Type B pancreatic cell (in vitro differentiated cells): Measurements from ENCODE around the gene AGXT. TPM values are rescaled to one million over a fixed set of nuclear protein-coding genes. Genes with fewer than 3 reads are reported as not detected.
A peak's percentile ranks its signal among the peaks of the same experiment; 100 is the strongest.

Source experiments
- DNase-seq: peaks from one replicate; pipeline ENCODE4 v3.0.0; 2021; ENCODE audit warnings: mixed read lengths; ENCODE audit not compliant: unreplicated experiment; ENCODE audit errors: extremely low spot score
- H3K27ac Mint-ChIP-seq: 2 replicates; pipeline ENCODE4 v1.8.0; 2021; ENCODE audit warnings: mild to moderate bottlenecking, mixed read lengths
- H3K27me3 Mint-ChIP-seq: 2 replicates; pipeline ENCODE4 v1.8.0; 2021; ENCODE audit warnings: mixed read lengths
- H3K36me3 Mint-ChIP-seq: 2 replicates; pipeline ENCODE4 v1.8.0; 2021; ENCODE audit warnings: mixed read lengths
- H3K4me1 Mint-ChIP-seq: one replicate; pipeline ENCODE4 v1.8.0; 2021; ENCODE audit warnings: mixed read lengths; ENCODE audit not compliant: unreplicated experiment
- H3K4me3 Mint-ChIP-seq: 2 replicates; pipeline ENCODE4 v1.8.0; 2021; ENCODE audit warnings: mild to moderate bottlenecking, mixed read lengths
- H3K9me3 Mint-ChIP-seq: 2 replicates; pipeline ENCODE4 v1.8.0; 2021; ENCODE audit warnings: mixed read lengths
- total RNA-seq: library from RNA; stranded (reverse); gene quantifications from 2 replicates; pipeline ENCODE4 v1.2.1, GENCODE V29; 2021; ENCODE audit warnings: low replicate concordance
- TF ChIP-seq, protein P1 (sequence below): fragments of 200-600 bp; sonication (generic); conservative IDR thresholded peaks from 2 replicates; pipeline ENCODE4 v1.5.0; 2021; ENCODE audit warnings: antibody characterized with exemption, mild to moderate bottlenecking

The AGXT gene
- total RNA-seq, 1 donor from 2014 or later = 0.51 TPM

DNA sequence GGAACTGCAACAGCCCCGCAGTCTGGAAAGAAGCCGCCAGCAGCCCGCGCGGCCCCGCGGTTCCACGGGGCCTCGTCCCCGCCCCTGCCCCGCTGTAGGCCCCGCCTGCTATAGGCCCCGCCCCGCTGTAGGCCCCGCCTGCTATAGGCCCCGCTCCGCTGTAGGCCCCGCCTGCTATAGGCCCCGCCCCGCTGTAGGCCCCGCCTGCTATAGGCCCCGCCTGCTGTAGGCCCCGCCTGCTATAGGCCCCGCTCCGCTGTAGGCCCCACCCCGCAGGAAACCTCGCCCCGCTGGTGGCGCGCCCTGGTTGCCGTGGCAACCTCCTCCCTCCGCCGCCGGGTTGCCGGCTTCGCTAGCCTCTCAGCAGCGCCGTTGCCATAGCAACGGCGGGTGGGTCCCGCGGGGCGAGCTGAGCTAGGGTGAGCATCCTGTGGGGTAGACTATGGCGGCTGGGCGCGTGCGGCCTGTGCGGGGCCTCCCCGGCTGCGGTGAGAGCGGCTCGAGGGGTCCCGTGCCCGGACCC is 36.4 kb upstream of the AGXT start:
- Mint-ChIP-seq H3K27me3 (peaks cover 43% of the 10 kb centered on the region), H3K4me1 (no peaks in the 10 kb centered on the region), H3K4me3 (peak overlapping the region; percentile 78), H3K9me3 (no peaks in the 10 kb centered on the region), H3K36me3 (no peaks in the 10 kb centered on the region), H3K27ac (no peak overlapping the region)
- TF ChIP-seq, protein P1, sequence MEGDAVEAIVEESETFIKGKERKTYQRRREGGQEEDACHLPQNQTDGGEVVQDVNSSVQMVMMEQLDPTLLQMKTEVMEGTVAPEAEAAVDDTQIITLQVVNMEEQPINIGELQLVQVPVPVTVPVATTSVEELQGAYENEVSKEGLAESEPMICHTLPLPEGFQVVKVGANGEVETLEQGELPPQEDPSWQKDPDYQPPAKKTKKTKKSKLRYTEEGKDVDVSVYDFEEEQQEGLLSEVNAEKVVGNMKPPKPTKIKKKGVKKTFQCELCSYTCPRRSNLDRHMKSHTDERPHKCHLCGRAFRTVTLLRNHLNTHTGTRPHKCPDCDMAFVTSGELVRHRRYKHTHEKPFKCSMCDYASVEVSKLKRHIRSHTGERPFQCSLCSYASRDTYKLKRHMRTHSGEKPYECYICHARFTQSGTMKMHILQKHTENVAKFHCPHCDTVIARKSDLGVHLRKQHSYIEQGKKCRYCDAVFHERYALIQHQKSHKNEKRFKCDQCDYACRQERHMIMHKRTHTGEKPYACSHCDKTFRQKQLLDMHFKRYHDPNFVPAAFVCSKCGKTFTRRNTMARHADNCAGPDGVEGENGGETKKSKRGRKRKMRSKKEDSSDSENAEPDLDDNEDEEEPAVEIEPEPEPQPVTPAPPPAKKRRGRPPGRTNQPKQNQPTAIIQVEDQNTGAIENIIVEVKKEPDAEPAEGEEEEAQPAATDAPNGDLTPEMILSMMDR = no peak
- DNase-seq = peak; percentile 100

DNA sequence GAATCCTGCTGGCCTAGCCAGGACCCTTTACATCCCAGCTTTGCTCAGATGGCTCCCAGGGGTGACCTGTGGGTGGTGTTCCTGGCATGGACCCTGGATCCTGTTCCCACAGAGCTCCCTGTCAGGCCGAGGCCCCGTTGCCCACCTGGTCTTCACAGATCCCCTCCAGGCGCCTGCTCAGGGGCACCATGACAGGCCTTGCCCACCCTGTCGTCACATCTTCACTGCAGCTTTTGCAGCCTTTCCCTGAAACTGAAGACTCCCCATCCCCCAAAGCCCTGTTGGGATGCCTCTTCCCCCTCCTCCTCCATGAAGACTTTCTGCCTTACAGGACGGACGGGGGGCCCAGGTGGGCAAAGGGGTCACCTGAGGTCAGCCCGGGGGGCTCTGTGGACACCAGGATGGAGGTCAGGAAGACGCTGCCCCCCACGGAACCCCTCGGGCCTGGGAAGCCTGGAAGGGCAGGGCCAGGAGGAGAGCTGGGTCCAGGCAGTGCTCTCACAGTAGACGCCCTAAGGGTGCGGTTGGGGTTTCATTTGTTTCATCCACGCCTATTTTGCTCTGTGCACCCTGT is 35.6 kb upstream of the AGXT start:
- Mint-ChIP-seq H3K4me1 (no peaks in the 10 kb centered on the region), H3K4me3 (no peak overlapping the region), H3K9me3 (no peaks in the 10 kb centered on the region), H3K27ac (no peak overlapping the region), H3K36me3 (no peaks in the 10 kb centered on the region), H3K27me3 (peaks cover 41% of the 10 kb centered on the region)
- no peak for DNase-seq
- TF ChIP-seq, protein P1 = no peak

DNA sequence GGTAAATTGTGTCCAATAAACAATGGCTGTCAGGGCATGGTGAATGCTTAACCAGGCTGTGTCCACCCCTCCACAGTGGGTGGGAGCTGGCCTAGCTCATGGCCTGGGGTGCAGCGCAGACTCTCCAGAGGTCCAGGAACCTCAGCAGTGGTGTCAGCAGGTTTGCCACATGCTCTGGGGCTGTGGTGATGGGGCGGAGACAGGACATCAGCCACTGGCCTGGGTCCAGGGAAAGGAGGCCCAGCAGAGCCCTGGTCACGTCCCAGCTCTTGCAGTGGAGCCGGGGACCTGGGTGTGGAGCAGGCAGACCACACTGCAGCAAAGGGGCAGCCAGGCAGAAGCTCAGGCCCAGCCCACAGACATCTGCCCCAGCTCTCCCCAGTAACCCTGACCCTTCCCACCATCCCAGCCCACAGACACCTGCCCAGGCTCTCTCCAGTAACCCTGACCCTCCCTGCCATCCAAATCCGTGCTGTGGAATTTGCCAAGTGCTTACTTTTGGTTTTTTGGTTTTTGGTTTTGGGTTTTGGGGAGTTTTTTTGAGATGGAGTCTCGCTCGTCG is 34.8 kb upstream of the AGXT start:
- H3K36me3 Mint-ChIP-seq = no peaks in the 10 kb centered on the region
- TF ChIP-seq, protein P1 = no peak
- no peaks in the 10 kb centered on the region for H3K9me3 Mint-ChIP-seq
- peaks cover 33% of the 10 kb centered on the region for H3K27me3 Mint-ChIP-seq
- no peak overlapping the region for H3K27ac Mint-ChIP-seq
- no peak overlapping the region for H3K4me3 Mint-ChIP-seq
- DNase-seq = no peak
- no peaks in the 10 kb centered on the region for H3K4me1 Mint-ChIP-seq

DNA sequence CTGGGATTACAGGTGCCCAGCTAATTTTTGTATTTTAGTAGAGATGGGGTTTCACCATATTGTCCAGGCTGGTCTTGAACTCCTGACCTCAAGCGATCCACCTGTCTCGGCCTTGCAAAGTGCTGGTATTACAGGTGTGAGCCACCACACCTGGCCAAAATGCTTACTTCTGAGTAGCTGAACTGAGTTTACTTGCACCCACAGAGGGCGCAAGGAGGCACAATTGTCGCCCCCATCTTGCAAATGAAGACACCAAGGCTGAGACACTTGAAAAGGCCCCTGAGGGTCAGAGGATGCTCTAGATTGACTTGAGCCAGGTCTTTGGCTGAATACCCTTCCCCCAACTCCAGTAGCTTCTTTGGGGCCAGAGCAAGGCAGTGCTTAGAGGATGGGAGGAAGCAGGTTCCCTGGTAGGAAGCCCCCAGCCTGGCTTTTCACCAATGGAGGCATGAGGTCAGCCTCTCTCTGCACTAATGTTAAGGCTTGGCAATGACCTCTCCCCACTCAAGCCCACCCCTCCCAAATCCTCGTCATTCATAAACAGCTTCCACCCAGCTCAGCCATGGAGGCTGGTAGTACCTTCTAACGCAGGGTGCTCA is 34.1 kb upstream of the AGXT start:
- Mint-ChIP-seq H3K4me1 (no peaks in the 10 kb centered on the region), H3K27me3 (peaks cover 28% of the 10 kb centered on the region), H3K4me3 (no peak overlapping the region), H3K9me3 (no peaks in the 10 kb centered on the region), H3K36me3 (no peaks in the 10 kb centered on the region), H3K27ac (no peak overlapping the region)
- TF ChIP-seq, protein P1 = no peak
- no peak for DNase-seq

DNA sequence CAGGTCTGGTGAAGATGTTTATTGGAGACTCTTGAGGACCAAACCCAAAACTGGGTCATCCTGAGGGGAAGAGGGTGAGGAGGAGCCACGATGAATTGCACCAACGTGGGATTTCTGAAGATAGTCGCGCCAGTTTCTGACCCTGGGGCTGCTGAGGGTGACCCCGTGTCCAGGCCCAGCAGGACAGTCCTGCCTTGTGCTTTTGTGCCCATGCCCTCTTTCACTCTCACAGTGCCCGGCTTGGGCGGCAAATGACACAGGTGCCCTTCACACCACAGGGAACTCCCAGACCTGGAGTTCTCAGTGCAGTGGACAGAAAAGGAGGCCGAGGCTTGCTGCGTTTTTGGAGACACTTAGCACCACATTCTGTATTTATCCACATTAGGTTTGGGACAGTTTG is 33.1 kb upstream of the AGXT start:
- no peaks in the 10 kb centered on the region for H3K36me3 Mint-ChIP-seq

More for the DNA sequence above, 33.1 kb upstream of the AGXT start:
- Mint-ChIP-seq H3K27ac (no peak overlapping the region), H3K27me3 (peaks cover 25% of the 10 kb centered on the region), H3K4me3 (no peak overlapping the region), H3K4me1 (no peaks in the 10 kb centered on the region), H3K9me3 (no peaks in the 10 kb centered on the region)
- DNase-seq = no peak
- TF ChIP-seq, protein P1 = no peak
